Astrocyte (in vitro differentiated cells and primary cell): ENCODE measurements around the gene CDC45. TPM values are rescaled to one million over a fixed set of nuclear protein-coding genes. Genes with fewer than 3 reads are reported as not detected.

ENCODE experiments used
- DNase-seq: peaks from one replicate; pipeline ENCODE4 v3.0.0-alpha.2; 2010; ENCODE audit warnings: low read depth
- FAIRE-seq: peaks from 2 replicates; lab custom pipeline; 2011; peaks lifted over from hg19 to GRCh38; lab: Jason Lieb, UNC
- H2AFZ ChIP-seq: 2 replicates; pipeline ENCODE4 v1.6.0; 2012; ENCODE audit warnings: low read depth, low read length, inconsistent platforms
- H3K27ac ChIP-seq: 2 replicates; pipeline ENCODE4 v1.5.1; 2011; ENCODE audit warnings: low read depth, low read length, inconsistent platforms
- H3K27me3 ChIP-seq: 2 replicates; pipeline ENCODE4 v1.6.0; 2011; ENCODE audit warnings: low read length, inconsistent platforms; ENCODE audit not compliant: insufficient read depth
- H3K36me3 ChIP-seq: 2 replicates; pipeline ENCODE4 v1.5.1; 2011; ENCODE audit warnings: low read length, inconsistent platforms; ENCODE audit not compliant: insufficient read depth
- H3K4me1 ChIP-seq: 2 replicates; pipeline ENCODE4 v1.5.1; 2011; ENCODE audit warnings: low read length, inconsistent platforms; ENCODE audit not compliant: insufficient read depth
- H3K4me2 ChIP-seq: 2 replicates; pipeline ENCODE4 v1.6.0; 2012; ENCODE audit warnings: low read length, inconsistent platforms
- H3K4me3 ChIP-seq: 2 replicates; pipeline ENCODE4 v1.5.1; 2011; ENCODE audit warnings: low read depth, mild to moderate bottlenecking, low read length, inconsistent platforms; ENCODE audit not compliant: insufficient read depth
- H3K79me2 ChIP-seq: 2 replicates; pipeline ENCODE4 v1.6.0; 2012; ENCODE audit warnings: mild to moderate bottlenecking, low read length, inconsistent platforms; ENCODE audit not compliant: insufficient read depth
- H3K9ac ChIP-seq: 2 replicates; pipeline ENCODE4 v1.6.0; 2012; ENCODE audit warnings: mild to moderate bottlenecking, low read length, inconsistent platforms
- H3K9me3 ChIP-seq: 2 replicates; pipeline ENCODE4 v1.5.1; 2012; ENCODE audit warnings: low read depth, mild to moderate bottlenecking, low read length, inconsistent platforms; ENCODE audit not compliant: insufficient read depth
- H4K20me1 ChIP-seq: 2 replicates; pipeline ENCODE4 v1.6.0; 2012; ENCODE audit warnings: low read length, inconsistent platforms; ENCODE audit not compliant: insufficient read depth
- H3K27ac Mint-ChIP-seq: one replicate; pipeline ENCODE4 v1.8.0; 2021; ENCODE audit warnings: mild to moderate bottlenecking, mixed read lengths; ENCODE audit not compliant: unreplicated experiment
- H3K27me3 Mint-ChIP-seq: one replicate; pipeline ENCODE4 v1.8.0; 2021; ENCODE audit warnings: low read depth, mixed read lengths; ENCODE audit not compliant: unreplicated experiment
- H3K36me3 Mint-ChIP-seq: one replicate; pipeline ENCODE4 v1.8.0; 2021; ENCODE audit warnings: low read depth, mixed read lengths; ENCODE audit not compliant: unreplicated experiment
- H3K4me1 Mint-ChIP-seq: one replicate; pipeline ENCODE4 v1.8.0; 2021; ENCODE audit warnings: low read depth, mixed read lengths; ENCODE audit not compliant: unreplicated experiment
- H3K4me3 Mint-ChIP-seq: one replicate; pipeline ENCODE4 v1.8.0; 2021; ENCODE audit warnings: mild to moderate bottlenecking, moderate library complexity, mixed read lengths; ENCODE audit not compliant: unreplicated experiment
- H3K9me3 Mint-ChIP-seq: one replicate; pipeline ENCODE4 v1.8.0; 2021; ENCODE audit warnings: mild to moderate bottlenecking, mixed read lengths; ENCODE audit not compliant: unreplicated experiment
- EZH2 ChIP-seq: IDR thresholded peaks from 2 replicates; pipeline ENCODE4 v1.6.1; 2012; ENCODE audit warnings: mild to moderate bottlenecking, low read length, inconsistent platforms; ENCODE audit not compliant: insufficient read depth
- total RNA-seq: library from RNA; stranded (reverse); gene quantifications from 2 replicates; pipeline ENCODE4 v1.2.1, GENCODE V29; 2021
- TF ChIP-seq, protein P1 (sequence below): IDR thresholded peaks from 2 replicates; pipeline ENCODE4 v1.5.1; 2011; ENCODE audit warnings: low read depth, mild to moderate bottlenecking, inconsistent platforms, low read length, moderate library complexity; ENCODE audit not compliant: insufficient read depth

CDC45 gene
- total RNA-seq, 1 donor from 2014 or later: 2.1 TPM

DNA sequence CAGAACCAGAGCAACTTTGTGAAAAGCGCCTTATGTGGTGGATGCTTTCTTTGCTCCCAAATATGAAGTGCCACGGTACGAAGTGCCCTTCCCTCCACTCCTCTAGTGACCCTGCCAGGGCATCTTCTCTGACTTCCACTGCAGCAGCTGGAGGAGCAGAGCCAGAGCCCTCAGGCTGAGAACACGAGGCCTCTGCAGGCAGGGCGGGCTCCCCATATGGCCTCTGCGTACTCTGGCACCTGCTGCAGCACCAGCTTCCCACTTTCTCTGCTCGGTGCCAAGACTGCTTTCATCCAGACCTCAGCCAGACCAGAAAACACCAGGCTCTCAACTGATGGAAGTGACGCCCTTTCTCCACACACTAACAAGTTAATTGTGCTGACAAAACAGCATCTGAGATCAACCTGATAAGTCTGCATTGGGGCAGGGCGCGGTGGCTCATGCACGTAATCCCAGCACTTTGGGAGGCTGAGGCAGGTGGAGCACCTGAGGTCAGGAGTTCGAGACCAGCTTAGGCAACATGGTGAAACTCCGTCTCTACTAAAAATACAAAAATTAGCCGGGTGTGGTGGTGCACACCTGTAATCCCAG, 13.5 kb upstream of the CDC45 start:
- Histone ChIP-seq H4K20me1 (peaks cover 57% of the 10 kb centered on the region), H3K79me2 (peaks cover 6% of the 10 kb centered on the region), H3K9ac (no peak overlapping the region), H3K4me3 (no peak overlapping the region), H2AFZ (no peak overlapping the region), H3K9me3 (no peaks in the 10 kb centered on the region), H3K36me3 (peaks cover 42% of the 10 kb centered on the region), H3K4me1 (peaks cover 5% of the 10 kb centered on the region), H3K27me3 (no peaks in the 10 kb centered on the region), H3K4me2 (no peak overlapping the region), H3K27ac (no peak overlapping the region)
- Mint-ChIP-seq H3K4me3 (no peak overlapping the region), H3K27me3 (no peaks in the 10 kb centered on the region), H3K27ac (no peak overlapping the region), H3K9me3 (no peaks in the 10 kb centered on the region), H3K36me3 (peaks cover 18% of the 10 kb centered on the region), H3K4me1 (peaks cover 8% of the 10 kb centered on the region)
- FAIRE-seq (no peak), DNase-seq (no peak)
- no peak for TF ChIP-seq EZH2
- TF ChIP-seq, protein P1, sequence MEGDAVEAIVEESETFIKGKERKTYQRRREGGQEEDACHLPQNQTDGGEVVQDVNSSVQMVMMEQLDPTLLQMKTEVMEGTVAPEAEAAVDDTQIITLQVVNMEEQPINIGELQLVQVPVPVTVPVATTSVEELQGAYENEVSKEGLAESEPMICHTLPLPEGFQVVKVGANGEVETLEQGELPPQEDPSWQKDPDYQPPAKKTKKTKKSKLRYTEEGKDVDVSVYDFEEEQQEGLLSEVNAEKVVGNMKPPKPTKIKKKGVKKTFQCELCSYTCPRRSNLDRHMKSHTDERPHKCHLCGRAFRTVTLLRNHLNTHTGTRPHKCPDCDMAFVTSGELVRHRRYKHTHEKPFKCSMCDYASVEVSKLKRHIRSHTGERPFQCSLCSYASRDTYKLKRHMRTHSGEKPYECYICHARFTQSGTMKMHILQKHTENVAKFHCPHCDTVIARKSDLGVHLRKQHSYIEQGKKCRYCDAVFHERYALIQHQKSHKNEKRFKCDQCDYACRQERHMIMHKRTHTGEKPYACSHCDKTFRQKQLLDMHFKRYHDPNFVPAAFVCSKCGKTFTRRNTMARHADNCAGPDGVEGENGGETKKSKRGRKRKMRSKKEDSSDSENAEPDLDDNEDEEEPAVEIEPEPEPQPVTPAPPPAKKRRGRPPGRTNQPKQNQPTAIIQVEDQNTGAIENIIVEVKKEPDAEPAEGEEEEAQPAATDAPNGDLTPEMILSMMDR: no peak

DNA sequence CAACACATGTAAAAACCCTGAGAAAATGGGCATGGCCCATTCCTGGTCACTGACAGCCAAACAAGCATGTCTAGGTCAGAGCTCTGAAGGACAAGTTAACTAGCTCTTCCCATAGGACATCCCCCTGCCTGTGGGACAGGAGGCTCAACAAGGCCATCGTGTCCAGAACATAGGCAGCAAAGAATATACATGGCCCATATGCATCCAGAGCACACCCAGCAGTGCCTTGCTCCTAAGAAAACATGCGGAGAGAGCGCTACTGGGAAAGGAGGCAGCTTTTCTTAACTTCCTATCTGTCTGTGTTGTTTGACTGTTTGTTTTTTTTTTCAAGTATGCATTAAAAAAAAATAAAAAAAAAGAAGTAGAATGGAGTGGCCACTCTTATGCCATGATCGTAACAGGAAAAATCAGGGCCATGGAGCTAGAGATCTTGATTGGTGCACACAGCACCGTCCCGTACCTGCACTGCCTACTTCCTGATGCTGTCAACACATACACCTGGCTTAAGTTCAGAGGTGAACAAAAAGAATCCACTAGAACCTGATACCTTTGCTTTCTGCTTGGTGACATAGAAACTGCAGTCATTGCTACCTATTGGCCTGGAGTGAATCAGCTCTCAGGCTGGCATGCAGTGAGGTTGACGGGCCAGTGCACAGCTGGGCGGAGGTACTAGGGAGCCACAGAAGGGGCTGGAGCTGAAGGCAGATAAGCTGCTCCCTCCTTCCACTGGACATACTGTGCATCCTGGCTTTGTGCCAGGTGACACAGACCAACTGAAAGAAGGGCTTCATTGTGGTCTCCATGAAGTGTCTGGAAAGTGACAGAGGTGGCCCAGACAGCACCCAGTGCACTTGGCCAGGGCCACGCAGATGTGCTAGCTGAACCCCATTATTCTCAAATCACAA, 12.6 kb upstream of the CDC45 start:
- H4K20me1 ChIP-seq: peaks cover 62% of the 10 kb centered on the region

More for the DNA sequence above, 12.6 kb upstream of the CDC45 start:
- TF ChIP-seq, protein P1: no peak
- no peak for TF ChIP-seq EZH2
- Histone ChIP-seq H3K4me1 (peaks cover 5% of the 10 kb centered on the region), H3K9ac (no peak overlapping the region), H3K36me3 (peaks cover 39% of the 10 kb centered on the region), H3K79me2 (peaks cover 9% of the 10 kb centered on the region), H3K4me2 (no peak overlapping the region), H3K4me3 (no peak overlapping the region), H3K27ac (no peak overlapping the region), H3K9me3 (no peaks in the 10 kb centered on the region), H3K27me3 (no peaks in the 10 kb centered on the region), H2AFZ (no peak overlapping the region)
- no peak for FAIRE-seq
- no peaks in the 10 kb centered on the region for H3K27me3 Mint-ChIP-seq
- H3K27ac Mint-ChIP-seq: no peak overlapping the region
- peaks cover 8% of the 10 kb centered on the region for H3K4me1 Mint-ChIP-seq
- H3K9me3 Mint-ChIP-seq: no peaks in the 10 kb centered on the region
- no peak for DNase-seq
- H3K36me3 Mint-ChIP-seq: peaks cover 14% of the 10 kb centered on the region
- H3K4me3 Mint-ChIP-seq: no peak overlapping the region
